Bronchial epithelial cell (primary cell): ENCODE results near the gene CYBB. TPM values are rescaled to one million over a fixed set of nuclear protein-coding genes. Genes with fewer than 3 reads are reported as not detected.
A peak's percentile ranks its signal among the peaks of the same experiment; 100 is the strongest.

Source experiments
- DNase-seq: peaks from one replicate; pipeline ENCODE4 v3.0.0-alpha.2; 2010; ENCODE audit warnings: low read depth
- FAIRE-seq: peaks from 2 replicates; lab custom pipeline; 2011; peaks lifted over from hg19 to GRCh38; lab: Jason Lieb, UNC
- H3K27me3 ChIP-seq: 2 replicates; pipeline ENCODE4 v1.5.1; 2011; ENCODE audit warnings: low read length; ENCODE audit not compliant: control insufficient read depth, insufficient read depth
- H3K36me3 ChIP-seq: 2 replicates; pipeline ENCODE4 v1.5.1; 2011; ENCODE audit warnings: low read length; ENCODE audit not compliant: control insufficient read depth, insufficient read depth
- H3K4me3 ChIP-seq: 2 replicates; pipeline ENCODE4 v1.5.1; 2011; ENCODE audit warnings: mild to moderate bottlenecking, low read depth, low read length, control low read depth
- CTCF ChIP-seq: IDR thresholded peaks from 2 replicates; pipeline ENCODE4 v1.5.1; 2011; ENCODE audit warnings: mild to moderate bottlenecking, moderate library complexity, low read length, control low read depth, inconsistent platforms; ENCODE audit not compliant: insufficient read depth, severe bottlenecking
- total RNA-seq: library from RNA; depleted of rRNA; stranded (reverse); fragments of >200 nt; gene quantifications from 2 replicates; pipeline ENCODE4 v1.2.1, GENCODE V29; 2014

The CYBB gene
- total RNA-seq, 1 donor from 2014 or later, result not detected

- Histone ChIP-seq H3K27me3 (no peaks in the 10 kb centered on the region), H3K4me3 (no peak overlapping the region), H3K36me3 (no peaks in the 10 kb centered on the region)
- TF ChIP-seq CTCF, result no peak
- no peak for FAIRE-seq
- no peak for DNase-seq
These were observed 26.9 kb upstream of the CYBB start for GRCh38 chrX:37752936-37753335.

GRCh38 chrX:37753384-37753783 is 26.5 kb upstream of the CYBB start:
- DNase-seq, result no peak
- Histone ChIP-seq H3K27me3 (no peaks in the 10 kb centered on the region), H3K4me3 (no peak overlapping the region), H3K36me3 (no peaks in the 10 kb centered on the region)
- no peak for TF ChIP-seq CTCF
- no peak for FAIRE-seq

GRCh38 chrX:37754516-37754915 is 25.3 kb upstream of the CYBB start:
- Histone ChIP-seq H3K36me3 (no peaks in the 10 kb centered on the region), H3K27me3 (no peaks in the 10 kb centered on the region), H3K4me3 (no peak overlapping the region)
- TF ChIP-seq CTCF, result no peak
- DNase-seq (no peak), FAIRE-seq (peak; percentile 47)

DNA sequence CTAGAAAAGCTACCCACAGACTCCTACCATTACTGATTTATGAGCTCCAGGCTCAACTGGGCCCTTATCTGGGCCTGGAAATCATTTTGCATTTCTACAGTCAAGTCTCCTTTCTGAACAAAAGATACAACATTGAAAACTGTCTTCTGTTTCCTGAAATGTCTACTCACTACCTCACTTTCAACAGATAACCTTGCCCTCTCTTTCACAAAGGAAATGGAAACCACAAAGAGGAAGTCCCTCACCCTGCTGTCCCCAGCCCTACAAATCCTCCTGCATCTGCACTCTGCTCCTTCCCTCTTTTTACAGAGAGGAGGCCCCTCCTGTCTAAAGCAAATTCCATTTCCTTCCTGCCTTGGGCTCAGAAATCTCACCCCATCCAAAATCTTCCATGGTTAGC is 24.8 kb upstream of the CYBB start:
- Histone ChIP-seq H3K27me3 (no peaks in the 10 kb centered on the region), H3K36me3 (no peaks in the 10 kb centered on the region), H3K4me3 (no peak overlapping the region)
- no peak for TF ChIP-seq CTCF
- DNase-seq (no peak), FAIRE-seq (no peak)

DNA sequence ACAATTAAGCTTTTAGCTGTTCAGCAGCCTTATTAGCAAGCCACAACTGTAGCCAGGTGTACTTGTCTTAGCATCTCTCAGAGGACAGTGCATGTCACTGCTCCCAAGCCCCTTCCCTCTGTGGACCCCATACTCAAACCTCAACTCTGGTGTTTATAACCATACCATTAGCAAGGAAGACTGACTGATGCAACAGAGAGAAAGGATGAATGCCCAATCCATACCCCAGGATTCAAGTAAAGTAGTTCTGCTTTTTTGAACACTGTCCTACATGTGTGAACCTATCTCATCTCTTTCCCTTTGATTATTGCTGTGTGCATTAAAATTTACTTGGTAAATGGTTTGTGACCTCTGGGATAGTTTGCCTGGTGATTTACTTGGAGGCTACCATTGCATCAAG is 22.8 kb upstream of the CYBB start:
- H3K36me3 ChIP-seq, result no peaks in the 10 kb centered on the region
- FAIRE-seq (no peak), DNase-seq (no peak)
- H3K27me3 ChIP-seq, result no peaks in the 10 kb centered on the region
- TF ChIP-seq CTCF, result no peak
- no peak overlapping the region for H3K4me3 ChIP-seq

GRCh38 chrX:37759351-37759750 is 20.5 kb upstream of the CYBB start:
- no peak overlapping the region for H3K4me3 ChIP-seq
- DNase-seq (peak; percentile 25), FAIRE-seq (no peak)
- no peaks in the 10 kb centered on the region for H3K27me3 ChIP-seq
- TF ChIP-seq CTCF, result no peak
- H3K36me3 ChIP-seq, result no peaks in the 10 kb centered on the region
